ENCODE results near the gene POU6F1.
"Not testable (repeated sequence)": the region's sequence is repeated elsewhere in the genome, so short reads cannot be mapped to it uniquely, and the experiment has no call there.

Gene POU6F1

DNA sequence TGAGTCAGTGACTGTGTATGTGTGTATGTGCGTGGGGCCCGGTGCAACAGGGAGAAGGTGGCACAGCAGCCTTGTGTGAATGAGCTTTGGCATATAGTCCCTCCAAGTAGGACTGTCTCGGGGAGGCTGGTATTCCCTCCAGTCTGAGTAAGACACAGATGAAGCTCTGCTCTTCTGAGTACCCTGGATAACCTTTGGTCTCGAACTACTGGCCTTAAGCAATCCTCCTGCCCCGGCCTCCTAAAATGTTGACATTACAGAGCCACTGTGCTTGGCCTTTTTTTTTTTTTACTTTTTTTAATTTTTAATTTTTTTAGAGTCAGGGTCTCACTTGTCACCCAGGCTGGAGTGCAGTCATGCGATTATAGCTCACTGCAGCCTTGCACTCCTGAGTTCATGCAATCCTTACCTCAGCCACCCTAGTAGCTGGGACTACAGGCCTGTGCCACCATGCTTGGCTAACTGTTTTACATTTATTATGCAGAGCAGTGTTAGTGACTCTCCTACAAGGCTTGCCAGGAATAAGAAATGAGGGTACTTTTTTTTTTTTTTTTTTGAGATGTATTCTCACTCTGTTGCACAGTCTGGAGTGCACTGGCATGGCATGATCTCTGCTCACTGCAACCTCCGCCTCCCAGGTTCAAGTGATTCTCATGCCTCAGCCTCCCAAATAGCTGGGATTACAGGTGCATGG is 11.4 kb upstream of the POU6F1 start:
- no peak for DNase-seq (ENCODE audit: low read depth in 2 of 2)

DNA sequence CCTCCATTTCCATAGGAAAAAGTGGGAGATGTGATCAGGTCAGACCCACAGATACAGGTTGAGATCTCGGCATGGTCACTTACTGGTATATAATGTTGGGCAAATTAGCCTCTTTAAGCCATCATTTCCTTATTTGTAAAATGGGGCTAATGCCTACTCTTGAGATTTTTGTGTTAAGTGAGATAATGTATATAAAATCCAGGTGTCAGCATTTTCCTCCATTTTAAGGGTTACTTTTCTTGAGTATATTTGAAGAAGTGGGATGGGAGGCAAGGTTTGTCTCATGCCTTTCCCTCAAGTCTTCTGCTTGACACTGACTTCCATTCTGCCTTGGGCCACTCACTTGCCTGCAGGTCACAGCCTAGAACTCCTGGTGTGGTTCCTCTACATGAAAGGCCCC is 10.1 kb upstream of the POU6F1 start:
- DNase-seq (ENCODE audit: low read depth in 2 of 2) = no peak

- not testable (repeated sequence) for DNase-seq (ENCODE audit: low read depth in 2 of 2)
Observed at GRCh38 chr12:51227112-51227511, 9.2 kb upstream of the POU6F1 start.

DNA sequence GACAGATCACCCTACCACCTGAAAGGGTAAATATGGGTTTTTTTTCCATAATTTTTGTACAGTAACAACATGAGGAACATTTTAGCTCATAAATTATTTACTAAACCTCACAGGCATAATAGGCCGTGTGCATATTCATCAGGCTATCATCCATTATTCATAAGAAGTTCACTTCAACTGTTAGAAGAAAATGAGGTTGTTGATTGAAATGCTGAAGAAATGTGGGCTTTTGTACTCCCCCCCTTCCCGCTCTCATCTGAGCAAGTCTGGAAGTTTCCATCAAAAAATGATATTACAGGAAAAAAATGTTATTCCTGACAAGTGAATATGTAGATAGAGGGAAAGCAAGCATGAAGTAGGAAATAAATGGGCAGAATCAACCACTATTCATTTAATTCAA is 7.9 kb upstream of the POU6F1 start:
- DNase-seq (ENCODE audit: low read depth in 2 of 2) = no peak

- no peak for DNase-seq (ENCODE audit: low read depth in 2 of 2)
Observed at GRCh38 chr12:51225234-51225633, 7.4 kb upstream of the POU6F1 start.

DNA sequence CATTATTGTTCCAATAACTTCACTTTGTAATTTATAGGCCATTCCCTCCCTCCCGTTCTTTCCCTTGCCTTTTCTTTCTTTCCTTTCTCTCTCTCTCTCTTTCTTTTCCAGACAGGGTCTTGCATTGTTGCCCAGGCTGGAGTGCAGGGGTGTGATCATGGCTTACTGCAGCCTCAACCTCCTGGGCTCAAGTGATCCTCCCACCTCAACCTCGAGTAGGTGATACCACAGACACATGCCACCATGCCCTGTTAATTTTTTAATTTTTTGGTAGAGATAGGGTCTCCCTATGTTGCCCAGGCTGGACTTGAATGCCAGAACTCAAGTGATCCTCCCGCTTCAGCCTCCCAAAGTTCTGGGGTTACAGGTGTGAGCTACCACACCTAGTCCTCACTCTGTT is 6.8 kb upstream of the POU6F1 start:
- no peak for DNase-seq (ENCODE audit: low read depth in 2 of 2)

DNA sequence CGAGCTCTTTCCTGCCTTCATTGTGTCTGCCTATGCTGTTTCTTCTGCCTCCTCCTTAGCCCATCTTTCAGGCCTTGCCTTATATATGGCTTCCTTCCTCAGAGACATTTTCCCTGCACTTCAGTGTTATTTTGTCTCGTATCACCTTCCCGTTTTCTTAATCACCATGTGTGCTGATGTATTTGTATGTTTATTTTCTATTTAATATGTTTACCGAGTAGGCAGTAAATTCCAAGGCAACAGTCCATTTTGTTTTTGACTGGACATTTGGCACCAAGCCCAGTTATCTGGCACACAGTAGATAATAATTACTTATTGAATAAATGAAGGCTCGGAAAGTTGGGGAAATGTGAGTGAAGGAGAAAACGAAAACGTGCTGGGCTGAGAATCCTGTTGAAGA is 4.6 kb upstream of the POU6F1 start:
- no peak for DNase-seq (ENCODE audit: low read depth in 2 of 2)

- DNase-seq (ENCODE audit: low read depth in 2 of 2) = not testable (repeated sequence)
Observed at GRCh38 chr12:51219857-51220256, 2.0 kb upstream of the POU6F1 start.

DNA sequence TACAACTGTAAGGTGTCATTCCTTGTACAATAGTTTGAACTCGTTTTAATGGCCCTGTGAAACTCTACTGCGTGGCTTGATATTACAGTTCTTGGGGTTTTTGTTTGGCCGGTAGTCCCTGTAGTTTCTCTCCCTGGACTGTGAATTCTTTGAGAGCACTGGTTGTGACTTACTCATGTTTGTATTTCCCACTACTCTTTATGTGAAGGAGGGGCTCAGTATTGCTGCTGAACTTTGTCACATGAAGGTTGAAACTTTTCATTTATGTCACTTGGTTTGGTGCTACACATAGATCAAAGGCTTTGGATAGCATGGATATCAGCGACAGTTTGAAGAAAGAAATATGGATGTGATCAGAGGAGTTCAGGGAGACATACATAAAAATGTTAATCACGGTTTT is 1.5 kb upstream of the POU6F1 start:
- DNase-seq (ENCODE audit: low read depth in 2 of 2) = no peak

DNA sequence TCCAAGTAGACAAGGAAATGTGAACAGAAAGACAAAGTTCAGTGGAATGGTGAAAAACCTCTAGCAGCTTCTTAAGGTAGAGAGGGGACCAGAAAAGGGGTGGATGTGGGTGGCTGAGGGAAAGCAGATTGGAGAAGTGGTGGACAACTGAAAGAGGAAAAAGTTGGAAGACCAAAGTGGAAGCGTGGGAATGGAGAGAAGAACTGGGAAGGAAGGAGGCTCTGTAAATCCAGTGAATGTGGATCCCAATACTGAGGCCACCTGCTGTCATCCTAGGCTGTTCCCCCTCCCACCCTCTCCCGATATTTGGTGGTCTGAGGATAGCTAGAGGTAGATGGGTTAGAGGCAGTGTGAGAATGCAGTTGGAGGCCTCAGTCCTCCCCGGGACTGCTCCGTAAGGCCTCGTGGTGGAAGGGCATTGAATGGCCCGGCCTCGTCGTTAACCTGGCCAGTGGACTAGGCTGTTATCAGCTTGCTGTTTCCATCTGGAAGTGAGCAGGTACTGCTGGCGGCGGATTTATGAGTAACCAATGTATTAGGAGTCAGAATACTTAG is 822 bp upstream of the POU6F1 start:
- no peak for DNase-seq (ENCODE audit: low read depth in 2 of 2)

- peak; percentile 6 to 15 for DNase-seq (ENCODE audit: low read depth in 2 of 2)
Observed at GRCh38 chr12:51217133-51217967, 512 bp downstream of the POU6F1 start.

DNA sequence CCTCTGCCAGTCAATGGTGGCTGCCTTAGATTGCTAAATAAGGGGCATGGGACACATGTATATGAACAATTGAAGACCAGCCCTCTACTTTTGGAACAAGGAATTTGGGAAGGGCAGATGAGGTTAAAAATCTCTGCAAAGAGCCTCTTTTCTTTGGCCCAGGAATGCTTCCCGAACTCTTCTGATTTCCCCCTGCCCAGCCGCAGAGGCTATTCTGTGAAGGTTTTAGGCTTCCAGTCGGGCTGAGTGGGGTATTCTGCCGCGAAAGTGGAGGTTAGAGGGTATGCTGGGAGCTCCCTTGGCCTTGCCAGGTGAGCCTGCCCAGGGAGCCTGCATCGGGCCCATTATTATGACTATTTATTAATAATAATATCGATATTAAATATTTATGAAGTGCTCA is 1.2 kb downstream of the POU6F1 start:
- no peak for DNase-seq (ENCODE audit: low read depth in 2 of 2)

- DNase-seq (ENCODE audit: low read depth in 2 of 2) = no peak
Observed at GRCh38 chr12:51214895-51215294, 3.0 kb downstream of the POU6F1 start.

- DNase-seq (ENCODE audit: low read depth in 2 of 2) = no peak
Observed at GRCh38 chr12:51210690-51211395, 7.0 kb downstream of the POU6F1 start.

- no peak for DNase-seq (ENCODE audit: low read depth in 2 of 2)
Observed at GRCh38 chr12:51209259-51209658, 8.6 kb downstream of the POU6F1 start.

DNA sequence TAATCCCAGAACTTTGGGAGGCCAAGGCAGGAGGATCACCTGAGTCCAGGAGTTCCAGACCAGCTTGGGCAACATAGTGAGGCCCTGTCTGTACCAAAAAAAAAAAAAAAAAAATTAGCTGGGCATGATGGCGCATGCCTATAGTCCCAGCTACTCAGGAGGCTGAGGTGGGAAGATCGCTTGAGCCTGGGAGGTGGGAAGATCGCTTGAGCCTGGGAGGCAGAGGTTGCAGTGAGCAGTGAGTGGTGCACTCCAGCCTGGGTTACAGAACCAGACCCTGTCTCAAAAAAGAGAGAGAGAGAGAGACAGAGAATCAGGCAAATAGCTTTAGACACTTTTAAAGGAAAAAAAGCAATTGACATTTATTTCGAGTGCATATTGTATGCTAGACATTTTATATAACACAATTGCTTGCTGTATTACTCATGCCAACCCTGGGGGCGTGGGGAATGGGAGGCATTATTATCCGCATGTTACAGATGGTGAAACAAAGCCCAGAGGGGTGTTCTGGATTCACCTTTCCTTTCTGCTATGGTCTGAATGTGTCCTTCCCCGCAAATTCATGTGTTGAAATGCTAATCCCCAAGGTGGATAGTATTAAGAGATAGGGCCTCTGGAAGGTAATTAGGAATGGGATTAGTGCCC is 9.7 kb downstream of the POU6F1 start:
- no peak for DNase-seq (ENCODE audit: low read depth in 2 of 2)

DNA sequence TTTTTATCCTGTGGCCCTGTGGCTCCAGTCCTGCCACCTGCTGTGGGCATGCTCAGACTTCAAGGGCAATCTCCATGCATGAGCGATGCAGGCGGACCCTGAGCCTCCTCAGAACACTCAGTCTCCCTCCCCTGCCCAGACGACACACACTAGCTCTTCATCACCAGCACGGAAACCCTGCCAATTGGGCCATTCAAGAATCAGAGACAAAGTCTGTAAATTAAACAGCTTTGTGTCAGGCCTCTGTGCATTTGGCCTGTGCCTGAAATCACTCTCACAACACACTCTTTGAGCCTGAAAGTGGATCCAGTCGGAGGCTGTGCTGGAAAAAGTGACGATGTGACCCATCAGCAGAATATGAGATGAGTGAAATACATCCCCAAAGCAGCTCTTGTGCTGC is 12.5 kb downstream of the POU6F1 start:
- DNase-seq (ENCODE audit: low read depth in 2 of 2) = no peak

DNA sequence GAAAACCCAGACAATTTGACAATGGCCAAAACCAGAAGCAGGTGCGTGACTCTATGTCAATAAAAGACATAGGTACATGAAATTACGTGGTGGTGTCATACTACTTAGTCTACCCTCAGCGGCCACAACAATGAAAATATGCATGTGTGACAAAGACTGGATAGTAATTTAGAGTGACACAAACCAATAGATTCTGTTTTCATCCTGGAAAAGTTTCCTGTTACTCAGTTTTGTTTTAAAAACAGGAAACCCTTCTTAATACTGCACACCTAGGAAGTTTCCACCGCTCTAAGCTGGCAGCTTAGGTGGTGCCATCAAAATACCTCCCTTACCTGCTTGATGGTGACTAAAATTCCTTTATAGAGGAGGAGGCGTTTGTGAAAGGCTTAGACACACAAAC is 15.1 kb downstream of the POU6F1 start:
- DNase-seq (ENCODE audit: low read depth in 2 of 2) = no peak

DNA sequence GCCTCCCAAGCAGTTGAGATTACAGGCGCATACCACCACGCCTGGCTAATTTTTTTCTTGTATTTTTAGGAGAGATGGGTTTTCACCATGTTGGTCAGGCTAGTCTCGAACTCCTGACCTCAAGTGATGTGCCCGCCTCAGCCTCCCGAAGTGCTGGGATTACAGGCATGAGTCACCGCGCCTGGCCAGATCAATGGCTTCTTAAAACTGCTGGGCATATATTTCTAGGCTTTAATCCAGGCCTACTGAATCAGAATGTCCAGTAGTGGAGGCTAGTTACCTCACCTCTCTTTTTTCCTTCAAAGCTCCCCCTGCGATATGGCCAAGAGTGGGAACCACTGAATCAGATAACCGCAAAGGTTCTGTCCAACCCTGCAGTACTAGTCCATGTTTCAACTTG is 17.1 kb downstream of the POU6F1 start:
- DNase-seq (ENCODE audit: low read depth in 2 of 2) = no peak

DNA sequence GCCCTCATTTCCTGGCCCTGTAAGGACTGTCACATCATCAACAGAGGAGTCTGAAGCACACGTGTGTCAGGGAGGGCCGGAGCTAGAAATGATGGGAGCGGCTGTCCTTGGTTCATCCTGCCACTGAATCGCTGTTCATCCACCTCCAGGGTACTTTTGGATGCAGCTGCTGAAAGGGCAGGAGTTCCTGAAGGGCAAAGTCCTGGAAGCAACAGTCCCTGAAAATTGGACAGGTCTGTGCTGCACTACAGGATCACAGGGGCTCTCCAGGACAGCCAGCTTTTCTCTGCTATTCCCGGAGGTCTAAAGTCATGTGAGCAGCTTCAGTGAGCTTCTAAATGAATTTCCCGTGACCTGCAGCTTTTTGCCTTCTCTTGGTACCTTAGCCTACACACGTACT is 17.7 kb downstream of the POU6F1 start:
- no peak for DNase-seq (ENCODE audit: low read depth in 2 of 2)

DNA sequence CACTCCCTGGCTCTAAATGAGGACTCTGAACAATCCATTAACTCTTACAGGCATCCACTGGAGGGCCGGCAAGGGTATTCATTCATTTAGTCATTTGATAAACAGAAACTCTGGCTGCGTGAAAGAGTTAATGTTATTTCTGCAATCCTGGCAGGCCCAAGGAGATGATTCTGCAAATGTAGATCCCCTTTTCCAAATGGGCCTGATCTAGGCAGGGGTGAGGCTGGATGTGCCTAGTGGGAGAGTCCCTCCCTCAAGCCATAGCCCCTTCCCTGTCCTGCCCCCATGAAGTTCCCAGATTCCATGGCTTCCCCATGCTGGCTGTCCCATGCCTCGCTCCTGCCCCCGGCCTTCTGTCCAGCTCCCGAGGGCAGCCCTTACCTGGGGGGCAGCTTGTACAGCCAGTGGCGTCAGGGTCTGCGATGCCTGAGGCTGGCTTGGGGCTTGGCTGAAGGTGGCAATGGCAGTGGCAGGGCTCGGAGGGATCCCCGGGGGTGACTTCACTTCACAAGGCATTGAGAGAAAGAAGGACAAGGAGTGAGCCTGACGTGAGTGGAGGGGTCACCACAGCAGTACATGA is 18.4 kb downstream of the POU6F1 start:
- DNase-seq (ENCODE audit: low read depth in 2 of 2) = no peak

Measured in stimulated activated CD8-positive, alpha-beta memory T cell treated with anti-CD3 and anti-CD28 coated beads, Interleukin-15, amount 100 ng/mL, for 4 hours (primary cell).